ENCODE measurements around the gene RBCK1.

DNA sequence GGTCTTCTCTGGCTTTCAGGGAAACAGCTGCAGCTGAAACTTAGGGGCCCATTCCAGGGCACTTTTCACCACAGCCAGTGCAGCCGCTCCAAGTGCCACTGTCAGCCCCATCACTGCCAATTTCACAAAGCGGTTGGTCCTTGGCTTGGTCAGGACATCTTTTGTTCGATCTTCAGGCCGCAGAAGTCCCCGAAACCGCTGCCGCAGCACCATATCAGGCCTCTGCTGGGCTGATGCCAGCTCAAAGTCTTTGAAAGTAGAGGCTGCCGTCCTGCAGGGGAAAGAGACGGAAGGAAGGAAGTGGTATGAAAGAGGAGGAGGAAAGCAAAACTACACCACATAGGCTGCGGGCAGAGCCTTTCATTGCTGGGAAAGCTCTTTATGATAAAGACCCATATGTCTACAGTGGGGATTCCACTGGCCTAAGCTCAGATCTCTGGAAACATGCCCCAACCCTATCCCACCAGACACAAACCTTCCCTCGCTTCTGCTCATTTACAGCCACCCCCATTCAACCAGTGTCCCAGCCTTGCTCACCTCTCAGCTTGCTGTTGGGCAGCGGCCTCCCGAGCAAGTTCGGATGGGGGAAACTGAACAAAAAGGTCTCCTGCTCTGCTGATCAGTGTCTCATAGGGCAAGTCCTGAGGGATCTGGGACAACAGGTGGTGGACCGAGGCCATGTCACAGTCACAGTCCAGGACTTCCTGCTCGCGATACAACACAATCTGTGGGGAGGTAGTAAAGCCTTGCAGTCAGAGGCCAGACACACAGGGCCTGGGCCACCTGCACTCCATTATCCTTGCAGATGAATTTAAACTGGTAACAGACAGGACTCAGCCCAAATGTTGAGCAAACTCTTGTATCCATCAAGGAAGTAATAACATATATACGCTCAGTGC, 30.7 kb downstream of the RBCK1 start:
- TF ChIP-seq RCOR1 (IDR thresholded peaks at IDR 0.05; ENCODE audit: insufficient replicate concordance, low read length) (no peak), MAFK (IDR thresholded peaks at IDR 0.05; ENCODE audit: low read depth, low read length) (no peak), CTCF (conservative IDR thresholded peaks at IDR 0.05; ENCODE audit: low read depth, low read length) (no peak)
- TF ChIP-seq, protein P1, sequence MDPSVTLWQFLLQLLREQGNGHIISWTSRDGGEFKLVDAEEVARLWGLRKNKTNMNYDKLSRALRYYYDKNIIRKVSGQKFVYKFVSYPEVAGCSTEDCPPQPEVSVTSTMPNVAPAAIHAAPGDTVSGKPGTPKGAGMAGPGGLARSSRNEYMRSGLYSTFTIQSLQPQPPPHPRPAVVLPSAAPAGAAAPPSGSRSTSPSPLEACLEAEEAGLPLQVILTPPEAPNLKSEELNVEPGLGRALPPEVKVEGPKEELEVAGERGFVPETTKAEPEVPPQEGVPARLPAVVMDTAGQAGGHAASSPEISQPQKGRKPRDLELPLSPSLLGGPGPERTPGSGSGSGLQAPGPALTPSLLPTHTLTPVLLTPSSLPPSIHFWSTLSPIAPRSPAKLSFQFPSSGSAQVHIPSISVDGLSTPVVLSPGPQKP (IDR thresholded peaks at IDR 0.05; ENCODE audit: borderline replicate concordance, low read depth, low read length): no peak

All from IMR-90 (cell line).